DND-41 (cell line): Measurements from ENCODE around the gene MOB3B.

Experiments
- ATAC-seq: fragments of 200-7000 bp; cut with Tn5 transposase; 3 replicates; pipeline ENCODE4 v1.9.1; 2021; ENCODE audit warnings: low read depth; ENCODE audit not compliant: insufficient read depth
- DNase-seq: peaks from one replicate; pipeline ENCODE4 v3.0.0-alpha.2; 2020
- H2AFZ ChIP-seq: 2 replicates; pipeline ENCODE4 v1.6.0; 2012; ENCODE audit warnings: low read depth, low read length
- H3K27ac ChIP-seq: 2 replicates; pipeline ENCODE4 v1.5.1; 2012; ENCODE audit warnings: low read length, inconsistent platforms
- H3K27me3 ChIP-seq: fragments of 200-600 bp; sonication (generic); 2 replicates; pipeline ENCODE4 v1.6.0; 2012; ENCODE audit warnings: low read length, mild to moderate bottlenecking, inconsistent platforms; ENCODE audit not compliant: insufficient read depth, poor library complexity
- H3K36me3 ChIP-seq: 2 replicates; pipeline ENCODE4 v1.5.1; 2012; ENCODE audit warnings: low read length, inconsistent platforms; ENCODE audit not compliant: insufficient read depth
- H3K4me1 ChIP-seq: 2 replicates; pipeline ENCODE4 v1.5.1; 2012; ENCODE audit warnings: mild to moderate bottlenecking, low read length; ENCODE audit not compliant: insufficient read depth
- H3K4me2 ChIP-seq: 2 replicates; pipeline ENCODE4 v1.6.0; 2012; ENCODE audit warnings: mild to moderate bottlenecking, moderate library complexity, low read length, inconsistent platforms; ENCODE audit not compliant: insufficient read depth
- H3K4me3 ChIP-seq, 2 experiments: fragments of 200-600 bp in 1 of 2; shearing (Covaris generic) in 1 of 2; 2 replicates each; pipeline ENCODE4 v1.5.1; 2012 to 2016; ENCODE audit warnings: inconsistent platforms in 2 of 2, low read length in 2 of 2, mild to moderate bottlenecking in 2 of 2, low read depth in 1 of 2, moderate library complexity in 1 of 2
- H3K79me2 ChIP-seq: 2 replicates; pipeline ENCODE4 v1.6.0; 2012; ENCODE audit warnings: low read length, inconsistent platforms; ENCODE audit not compliant: insufficient read depth
- H3K9ac ChIP-seq: 2 replicates; pipeline ENCODE4 v1.6.0; 2012; ENCODE audit warnings: low read depth, mild to moderate bottlenecking, inconsistent platforms, low read length, moderate library complexity
- H3K9me3 ChIP-seq: 2 replicates; pipeline ENCODE4 v1.5.1; 2012; ENCODE audit warnings: low read length, moderate library complexity, mild to moderate bottlenecking, inconsistent platforms; ENCODE audit not compliant: insufficient read depth, severe bottlenecking
- H4K20me1 ChIP-seq: 2 replicates; pipeline ENCODE4 v1.6.0; 2012; ENCODE audit warnings: low read length; ENCODE audit not compliant: insufficient read depth
- CTCF ChIP-seq: IDR thresholded peaks from 2 replicates; pipeline ENCODE4 v1.5.1; 2012; ENCODE audit warnings: borderline replicate concordance, low read length, moderate library complexity, mild to moderate bottlenecking; ENCODE audit not compliant: poor library complexity, severe bottlenecking; ENCODE audit errors: extremely low read depth
- EZH2 ChIP-seq: IDR thresholded peaks from 3 replicates; pipeline ENCODE4 v1.6.1; 2012; ENCODE audit warnings: borderline replicate concordance, low read depth, mild to moderate bottlenecking, moderate library complexity, low read length, inconsistent platforms; ENCODE audit not compliant: severe bottlenecking

MOB3B gene

GRCh38 chr9:27519466-27520465, 9.8 kb downstream of the MOB3B start:
- no peaks in the 10 kb centered on the region for H3K9me3 ChIP-seq
- no peak overlapping the region for H3K27ac ChIP-seq
- no peak for TF ChIP-seq EZH2
- no peak for TF ChIP-seq CTCF
- H4K20me1 ChIP-seq = no peaks in the 10 kb centered on the region
- no peaks in the 10 kb centered on the region for H3K79me2 ChIP-seq
- H3K4me1 ChIP-seq = no peaks in the 10 kb centered on the region
- no peak overlapping the region for H3K4me2 ChIP-seq
- no peaks in the 10 kb centered on the region for H3K36me3 ChIP-seq
- no peak for ATAC-seq
- H3K27me3 ChIP-seq = no peaks in the 10 kb centered on the region
- no peak overlapping the region for H3K4me3 ChIP-seq
- no peak overlapping the region for H2AFZ ChIP-seq
- H3K9ac ChIP-seq = no peak overlapping the region
- DNase-seq = no peak

- no peak for ATAC-seq
- H2AFZ ChIP-seq = no peak overlapping the region
- no peak overlapping the region for H3K27ac ChIP-seq
- no peaks in the 10 kb centered on the region for H4K20me1 ChIP-seq
- no peaks in the 10 kb centered on the region for H3K9me3 ChIP-seq
- H3K4me3 ChIP-seq = no peak overlapping the region
- H3K27me3 ChIP-seq = no peaks in the 10 kb centered on the region
- TF ChIP-seq EZH2 = no peak
- no peak for TF ChIP-seq CTCF
- DNase-seq = no peak
- H3K9ac ChIP-seq = no peak overlapping the region
- no peaks in the 10 kb centered on the region for H3K36me3 ChIP-seq
- no peaks in the 10 kb centered on the region for H3K79me2 ChIP-seq
- H3K4me1 ChIP-seq = no peaks in the 10 kb centered on the region
- no peak overlapping the region for H3K4me2 ChIP-seq
These were observed 10.8 kb downstream of the MOB3B start for GRCh38 chr9:27518809-27519208.

- no peaks in the 10 kb centered on the region for H3K4me1 ChIP-seq
- no peak overlapping the region for H3K4me3 ChIP-seq
- no peaks in the 10 kb centered on the region for H3K36me3 ChIP-seq
- no peak overlapping the region for H2AFZ ChIP-seq
- H3K9me3 ChIP-seq = no peaks in the 10 kb centered on the region
- H3K27ac ChIP-seq = no peak overlapping the region
- H3K9ac ChIP-seq = no peak overlapping the region
- DNase-seq (no peak), ATAC-seq (no peak)
- H3K27me3 ChIP-seq = no peaks in the 10 kb centered on the region
- no peak for TF ChIP-seq CTCF
- no peak for TF ChIP-seq EZH2
- H4K20me1 ChIP-seq = no peaks in the 10 kb centered on the region
- H3K4me2 ChIP-seq = no peak overlapping the region
- no peaks in the 10 kb centered on the region for H3K79me2 ChIP-seq
These were observed 11.6 kb downstream of the MOB3B start for GRCh38 chr9:27518006-27518405.
